Neural progenitor cell (in vitro differentiated cells): Measurements from ENCODE around the gene COL15A1. TPM values are rescaled to one million over a fixed set of nuclear protein-coding genes. Genes with fewer than 3 reads are reported as not detected.

Source experiments
- DNase-seq: peaks from one replicate; pipeline ENCODE4 v3.0.0-alpha.2; 2016; ENCODE audit warnings: low spot score
- H2AFZ ChIP-seq: fragments of 200-600 bp; sonication (generic); replicated peaks from 2 replicates; pipeline ENCODE4 v1.6.1; 2016; ENCODE audit warnings: antibody characterized with exemption
- H3F3A ChIP-seq: fragments of 200-600 bp; sonication (generic); 2 replicates; pipeline ENCODE4 v1.6.1; 2016; ENCODE audit warnings: antibody characterized with exemption, low read depth
- H3K27ac ChIP-seq: fragments of 200-600 bp; sonication (generic); 2 replicates; pipeline ENCODE4 v1.5.1; 2016; ENCODE audit warnings: mild to moderate bottlenecking
- H3K27me3 ChIP-seq: fragments of 200-600 bp; sonication (generic); 2 replicates; pipeline ENCODE4 v1.6.1; 2016; ENCODE audit warnings: mild to moderate bottlenecking, moderate library complexity
- H3K36me3 ChIP-seq: fragments of 200-600 bp; sonication (generic); 2 replicates; pipeline ENCODE4 v1.5.1; 2016
- H3K4me1 ChIP-seq: fragments of 200-600 bp; sonication (generic); 2 replicates; pipeline ENCODE4 v1.6.1; 2016; ENCODE audit warnings: mixed run types
- H3K4me2 ChIP-seq: fragments of 200-600 bp; sonication (generic); 2 replicates; pipeline ENCODE4 v1.6.1; 2016
- H3K4me3 ChIP-seq: fragments of 200-600 bp; sonication (generic); 2 replicates; pipeline ENCODE4 v1.5.1; 2016
- H3K79me2 ChIP-seq: fragments of 200-600 bp; sonication (generic); 2 replicates; pipeline ENCODE4 v1.6.1; 2016; ENCODE audit warnings: low read depth
- H3K9ac ChIP-seq: fragments of 200-600 bp; sonication (generic); 2 replicates; pipeline ENCODE4 v1.6.1; 2016
- H3K9me3 ChIP-seq: fragments of 200-600 bp; sonication (generic); 2 replicates; pipeline ENCODE4 v1.5.1; 2016; ENCODE audit warnings: low read depth
- H4K20me1 ChIP-seq: fragments of 200-600 bp; sonication (generic); 2 replicates; pipeline ENCODE4 v1.6.1; 2016; ENCODE audit warnings: low read depth
- H3K27ac Mint-ChIP-seq: 3 replicates; pipeline ENCODE4 v1.8.0; 2021; ENCODE audit warnings: mixed read lengths
- H3K27me3 Mint-ChIP-seq: 2 replicates; pipeline ENCODE4 v1.8.0; 2022; ENCODE audit warnings: low read depth, mild to moderate bottlenecking, inconsistent platforms, moderate library complexity, mixed read lengths; ENCODE audit not compliant: insufficient read depth
- H3K36me3 Mint-ChIP-seq: 3 replicates; pipeline ENCODE4 v1.8.0; 2021; ENCODE audit warnings: mixed read lengths
- H3K4me1 Mint-ChIP-seq: 3 replicates; pipeline ENCODE4 v1.8.0; 2021; ENCODE audit warnings: mixed read lengths
- H3K4me3 Mint-ChIP-seq: 3 replicates; pipeline ENCODE4 v1.8.0; 2021; ENCODE audit warnings: mild to moderate bottlenecking, moderate library complexity, mixed read lengths
- H3K9me3 Mint-ChIP-seq: 3 replicates; pipeline ENCODE4 v1.8.0; 2020; ENCODE audit warnings: mixed read lengths
- CTCF ChIP-seq: fragments of 200-600 bp; sonication (generic); IDR thresholded peaks from 2 replicates; pipeline ENCODE4 v1.5.1; 2017; ENCODE audit warnings: antibody characterized with exemption, mild to moderate bottlenecking
- EZH2 ChIP-seq: fragments of 200-600 bp; sonication (generic); IDR thresholded peaks from 2 replicates; pipeline ENCODE4 v1.6.1; 2017; ENCODE audit warnings: antibody characterized with exemption, mild to moderate bottlenecking, moderate library complexity
- EZH2phosphoT487 ChIP-seq: fragments of 200-600 bp; sonication (generic); IDR thresholded peaks from 2 replicates; pipeline ENCODE4 v1.6.1; 2017; ENCODE audit warnings: antibody characterized with exemption
- total RNA-seq: library from RNA; depleted of rRNA; stranded (reverse); fragments of >200 nt; gene quantifications from 2 replicates; pipeline ENCODE4 v1.2.3, GENCODE V29; 2015; ENCODE audit warnings: low replicate concordance

Gene COL15A1
- total RNA-seq, 1 donor from 2014 or later, result 3.2 TPM

GRCh38 chr9:98955259-98955658 lies 11.6 kb downstream of the COL15A1 start:
- Histone ChIP-seq H3K36me3 (no peaks in the 10 kb centered on the region), H3K9me3 (no peaks in the 10 kb centered on the region), H3K79me2 (no peaks in the 10 kb centered on the region), H3K4me2 (no peak overlapping the region), H3K27ac (no peak overlapping the region), H3F3A (no peaks in the 10 kb centered on the region), H3K9ac (no peak overlapping the region), H3K4me3 (no peak overlapping the region), H3K4me1 (no peaks in the 10 kb centered on the region), H4K20me1 (no peaks in the 10 kb centered on the region), H2AFZ (no peak overlapping the region), H3K27me3 (no peaks in the 10 kb centered on the region)
- no peak for TF ChIP-seq EZH2
- no peak for TF ChIP-seq CTCF
- TF ChIP-seq EZH2phosphoT487, result no peak
- Mint-ChIP-seq H3K9me3 (peaks cover 10% of the 10 kb centered on the region), H3K27ac (no peak overlapping the region), H3K36me3 (no peaks in the 10 kb centered on the region), H3K27me3 (peaks cover 10% of the 10 kb centered on the region), H3K4me1 (no peaks in the 10 kb centered on the region), H3K4me3 (no peak overlapping the region)
- no peak for DNase-seq

- Mint-ChIP-seq H3K4me3 (no peak overlapping the region), H3K9me3 (peaks cover 10% of the 10 kb centered on the region), H3K36me3 (no peaks in the 10 kb centered on the region), H3K4me1 (peaks cover 3% of the 10 kb centered on the region), H3K27me3 (peaks cover 10% of the 10 kb centered on the region), H3K27ac (no peak overlapping the region)
- no peak overlapping the region for H3K4me3 ChIP-seq
- H3K27ac ChIP-seq, result no peak overlapping the region
- H3K36me3 ChIP-seq, result no peaks in the 10 kb centered on the region
- no peak overlapping the region for H3K4me2 ChIP-seq
- H2AFZ ChIP-seq, result no peak overlapping the region
- DNase-seq, result no peak
- H3K4me1 ChIP-seq, result no peaks in the 10 kb centered on the region
- TF ChIP-seq CTCF (no peak), EZH2phosphoT487 (no peak), EZH2 (no peak)
- no peaks in the 10 kb centered on the region for H3F3A ChIP-seq
- H3K27me3 ChIP-seq, result no peaks in the 10 kb centered on the region
- H4K20me1 ChIP-seq, result no peaks in the 10 kb centered on the region
- no peak overlapping the region for H3K9ac ChIP-seq
- no peaks in the 10 kb centered on the region for H3K9me3 ChIP-seq
- no peaks in the 10 kb centered on the region for H3K79me2 ChIP-seq
Measured at GRCh38 chr9:98957826-98958225, 14.1 kb downstream of the COL15A1 start.

GRCh38 chr9:98958271-98958984 lies 14.7 kb downstream of the COL15A1 start:
- no peaks in the 10 kb centered on the region for H3K9me3 ChIP-seq
- TF ChIP-seq EZH2phosphoT487 (no peak), CTCF (no peak), EZH2 (no peak)
- H3K79me2 ChIP-seq, result no peaks in the 10 kb centered on the region
- H3F3A ChIP-seq, result no peaks in the 10 kb centered on the region
- DNase-seq, result no peak
- H3K27me3 Mint-ChIP-seq, result peaks cover 7% of the 10 kb centered on the region
- H3K9ac ChIP-seq, result no peak overlapping the region
- no peak overlapping the region for H3K27ac Mint-ChIP-seq
- peaks cover 10% of the 10 kb centered on the region for H3K9me3 Mint-ChIP-seq
- H3K36me3 Mint-ChIP-seq, result no peaks in the 10 kb centered on the region
- no peak overlapping the region for H3K4me2 ChIP-seq
- no peak overlapping the region for H3K4me3 ChIP-seq
- no peaks in the 10 kb centered on the region for H3K27me3 ChIP-seq
- no peaks in the 10 kb centered on the region for H3K4me1 ChIP-seq
- peaks cover 4% of the 10 kb centered on the region for H3K4me1 Mint-ChIP-seq
- H4K20me1 ChIP-seq, result no peaks in the 10 kb centered on the region
- H3K36me3 ChIP-seq, result no peaks in the 10 kb centered on the region
- H3K27ac ChIP-seq, result no peak overlapping the region
- H3K4me3 Mint-ChIP-seq, result no peak overlapping the region
- H2AFZ ChIP-seq, result no peak overlapping the region
